Gastroesophageal sphincter (tissue), 3 donors: Measurements from ENCODE around the gene TP63.

ENCODE experiments used
- CTCF ChIP-seq, 4 experiments: fragments of 200-600 bp in 2 of 4; fragments of 450-650 bp in 2 of 4; sonication (generic) in 1 of 4; IDR thresholded peaks; one replicate each; pipeline ENCODE4 v1.5.1; 2017 to 2019; ENCODE audit warnings: antibody characterized with exemption in 4 of 4, mild to moderate bottlenecking in 2 of 4, moderate library complexity in 2 of 4
- EP300 ChIP-seq: sonication (generic); formaldehyde crosslinking; IDR thresholded peaks from one replicate; pipeline ENCODE4 v1.6.1; 2017; ENCODE audit warnings: antibody characterized with exemption, mild to moderate bottlenecking
- POLR2A ChIP-seq, 2 donors: fragments of 450-650 bp; IDR thresholded peaks; one replicate each; pipeline ENCODE4 v1.6.1; 2017; ENCODE audit warnings: antibody characterized with exemption in 2 of 2, mild to moderate bottlenecking in 2 of 2, moderate library complexity in 1 of 2
- POLR2AphosphoS5 ChIP-seq: sonication (generic); formaldehyde crosslinking; IDR thresholded peaks from one replicate; pipeline ENCODE4 v1.6.1; 2017; ENCODE audit warnings: antibody characterized with exemption

DNA sequence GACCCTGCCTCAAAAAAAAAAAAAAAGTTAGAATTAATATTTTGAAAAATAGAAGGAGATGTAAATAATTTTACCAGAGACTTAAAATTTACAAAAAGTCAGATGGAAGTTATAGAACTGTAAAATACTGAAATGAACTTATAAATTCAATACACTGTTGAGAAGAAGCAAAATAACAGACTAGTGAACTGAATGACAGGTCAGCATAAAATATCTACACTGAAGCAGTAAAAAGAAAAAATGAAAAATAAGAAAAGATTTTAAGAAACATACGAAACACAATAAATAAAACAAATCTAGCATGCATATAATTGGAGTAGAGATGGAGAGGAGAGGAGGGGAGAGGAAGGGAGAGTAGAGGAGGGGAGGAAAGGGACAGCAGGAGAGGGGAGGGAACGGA, 33.3 kb upstream of the TP63 start:
- TF ChIP-seq EP300 = no peak
- TF ChIP-seq CTCF (IDR thresholded peaks at IDR 0.05) = no peak
- no peak for TF ChIP-seq POLR2A (IDR thresholded peaks at IDR 0.05)
- TF ChIP-seq POLR2AphosphoS5 = no peak
